GM18861 (cell line): ENCODE data around the gene SYT9.
"Not testable (repeated sequence)": the region's sequence is repeated elsewhere in the genome, so short reads cannot be mapped to it uniquely, and the experiment has no call there.

Experiments
- ATAC-seq: cut with Tn5 transposase; IDR thresholded peaks from one replicate; pipeline ENCODE4 v1.9.1; 2021; ENCODE audit not compliant: unreplicated experiment

The SYT9 gene

GRCh38 chr11:7499081-7499480 is 247.4 kb downstream of the SYT9 start:
- no peak for ATAC-seq

- no peak for ATAC-seq
Observed at GRCh38 chr11:7500251-7500650, 248.5 kb downstream of the SYT9 start.

GRCh38 chr11:7501251-7501650 is 249.5 kb downstream of the SYT9 start:
- ATAC-seq, result no peak

- ATAC-seq, result peak; percentile 48
Observed at GRCh38 chr11:7501894-7502293, 250.2 kb downstream of the SYT9 start.

GRCh38 chr11:7506243-7506642 is 254.5 kb downstream of the SYT9 start:
- ATAC-seq, result no peak

GRCh38 chr11:7508087-7508486 is 256.4 kb downstream of the SYT9 start:
- no peak for ATAC-seq

- no peak for ATAC-seq
Observed at GRCh38 chr11:7509966-7510365, 258.3 kb downstream of the SYT9 start.

GRCh38 chr11:7511401-7511800 is 259.7 kb downstream of the SYT9 start:
- ATAC-seq, result no peak

- peak; percentile 77 for ATAC-seq
Observed at GRCh38 chr11:7512525-7513233, 261.0 kb downstream of the SYT9 start.

- ATAC-seq, result peak; percentile 43
Observed at GRCh38 chr11:7513234-7514098, 261.8 kb downstream of the SYT9 start, which contains the start of gene PPFIBP2. Gene PPFIBP2, plus strand, starts transcription at chr11:7513999. Its CDS starts 35,477 bp downstream, at chr11:7549476.

GRCh38 chr11:7514099-7514591 is 262.4 kb downstream of the SYT9 start:
- peak; percentile 3 for ATAC-seq

GRCh38 chr11:7515447-7515886 is 263.8 kb downstream of the SYT9 start:
- ATAC-seq, result no peak

GRCh38 chr11:7516475-7516874 is 264.8 kb downstream of the SYT9 start:
- no peak for ATAC-seq

GRCh38 chr11:7517743-7518142 is 266.0 kb downstream of the SYT9 start:
- ATAC-seq, result not testable (repeated sequence)
